Chondrocyte (in vitro differentiated cells): ENCODE measurements around the gene FLNC. TPM values are rescaled to one million over a fixed set of nuclear protein-coding genes. Genes with fewer than 3 reads are reported as not detected.

Experiments
- DNase-seq: peaks from one replicate; pipeline ENCODE4 v3.0.0; 2021; ENCODE audit warnings: mixed read lengths, low spot score
- H3K27ac Mint-ChIP-seq: one replicate; pipeline ENCODE4 v1.8.0; 2021; ENCODE audit warnings: mild to moderate bottlenecking, moderate library complexity, mixed read lengths; ENCODE audit not compliant: unreplicated experiment
- H3K27me3 Mint-ChIP-seq: 2 replicates; pipeline ENCODE4 v1.8.0; 2021; ENCODE audit warnings: low read depth, mixed read lengths
- H3K36me3 Mint-ChIP-seq: 2 replicates; pipeline ENCODE4 v1.8.0; 2021; ENCODE audit warnings: low read depth, mixed read lengths
- H3K4me1 Mint-ChIP-seq: 2 replicates; pipeline ENCODE4 v1.8.0; 2021; ENCODE audit warnings: low read depth, mild to moderate bottlenecking, mixed read lengths
- H3K4me3 Mint-ChIP-seq: one replicate; pipeline ENCODE4 v1.8.0; 2021; ENCODE audit warnings: mild to moderate bottlenecking, moderate library complexity, mixed read lengths; ENCODE audit not compliant: unreplicated experiment
- H3K9me3 Mint-ChIP-seq: 2 replicates; pipeline ENCODE4 v1.8.0; 2021; ENCODE audit warnings: low read depth, mixed read lengths
- CTCF ChIP-seq: fragments of 200-600 bp; sonication (generic); IDR thresholded peaks from 2 replicates; pipeline ENCODE4 v1.5.0; 2021; ENCODE audit warnings: antibody characterized with exemption, mild to moderate bottlenecking, moderate library complexity
- total RNA-seq: library from RNA; stranded (reverse); gene quantifications from 3 replicates; pipeline ENCODE4 v1.2.1, GENCODE V29; 2021

FLNC gene
- total RNA-seq, 1 donor from 2014 or later: 118 TPM

DNA sequence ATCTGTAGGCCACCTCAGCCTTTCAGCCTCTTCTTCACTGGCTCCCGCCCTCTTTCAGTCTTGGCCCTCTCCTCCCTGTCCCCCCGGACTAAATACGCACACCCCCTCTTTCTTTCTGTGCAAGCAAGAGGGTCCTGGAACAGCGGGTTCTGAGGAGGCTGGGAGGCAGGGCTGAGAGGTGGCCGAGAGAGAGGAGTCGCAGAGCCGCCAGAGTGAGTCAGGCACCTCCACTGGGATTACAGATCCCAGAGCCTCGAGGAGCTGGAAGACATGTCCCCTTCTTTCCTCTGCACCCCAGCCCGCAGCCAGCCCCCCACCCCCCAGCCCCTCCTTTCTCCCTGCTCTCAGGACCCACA lies 38.3 kb upstream of the FLNC start:
- no peak for TF ChIP-seq CTCF
- Mint-ChIP-seq H3K4me3 (peak overlapping the region; percentile 86), H3K27ac (no peak overlapping the region), H3K36me3 (peaks cover 2% of the 10 kb centered on the region), H3K4me1 (peaks cover 16% of the 10 kb centered on the region), H3K27me3 (peaks cover 2% of the 10 kb centered on the region), H3K9me3 (no peaks in the 10 kb centered on the region)
- DNase-seq: no peak

- no peak overlapping the region for H3K27ac Mint-ChIP-seq
Measured at GRCh38 chr7:128792471-128793180, 37.6 kb upstream of the FLNC start.

DNA sequence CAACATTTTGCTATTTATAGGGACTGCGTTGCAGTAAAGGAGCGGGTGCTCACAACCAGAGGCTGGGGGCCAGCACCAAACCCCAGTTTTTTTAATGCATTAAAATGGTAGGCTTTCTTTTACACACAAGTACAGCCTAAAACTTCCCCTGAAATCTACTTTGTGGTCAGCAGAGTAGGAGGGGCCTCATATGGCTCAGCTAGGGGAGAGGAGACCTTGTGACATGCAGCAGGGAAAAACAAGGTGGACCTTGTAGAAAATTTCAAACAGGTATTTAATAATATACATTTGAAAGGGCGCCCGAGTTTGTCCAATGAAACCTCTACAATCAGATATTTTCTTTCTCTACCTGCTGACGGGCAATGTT lies 37.0 kb upstream of the FLNC start:
- Mint-ChIP-seq H3K36me3 (peaks cover 4% of the 10 kb centered on the region), H3K27ac (no peak overlapping the region), H3K4me3 (no peak overlapping the region), H3K9me3 (no peaks in the 10 kb centered on the region), H3K27me3 (peaks cover 2% of the 10 kb centered on the region), H3K4me1 (peaks cover 16% of the 10 kb centered on the region)
- no peak for DNase-seq
- TF ChIP-seq CTCF: no peak

More at GRCh38 chr7:128792471-128793180, 37.6 kb upstream of the FLNC start:
- Mint-ChIP-seq H3K36me3 (peaks cover 4% of the 10 kb centered on the region), H3K4me3 (peak overlapping the region; percentile 27), H3K27me3 (peaks cover 2% of the 10 kb centered on the region), H3K4me1 (peaks cover 16% of the 10 kb centered on the region), H3K9me3 (no peaks in the 10 kb centered on the region)
- no peak for DNase-seq
- no peak for TF ChIP-seq CTCF

GRCh38 chr7:128794020-128794419 lies 36.2 kb upstream of the FLNC start:
- H3K4me1 Mint-ChIP-seq: peaks cover 16% of the 10 kb centered on the region
- H3K27me3 Mint-ChIP-seq: no peaks in the 10 kb centered on the region
- no peaks in the 10 kb centered on the region for H3K9me3 Mint-ChIP-seq
- TF ChIP-seq CTCF: peak; percentile 22
- H3K4me3 Mint-ChIP-seq: no peak overlapping the region
- no peak for DNase-seq
- peaks cover 4% of the 10 kb centered on the region for H3K36me3 Mint-ChIP-seq
- no peak overlapping the region for H3K27ac Mint-ChIP-seq

DNA sequence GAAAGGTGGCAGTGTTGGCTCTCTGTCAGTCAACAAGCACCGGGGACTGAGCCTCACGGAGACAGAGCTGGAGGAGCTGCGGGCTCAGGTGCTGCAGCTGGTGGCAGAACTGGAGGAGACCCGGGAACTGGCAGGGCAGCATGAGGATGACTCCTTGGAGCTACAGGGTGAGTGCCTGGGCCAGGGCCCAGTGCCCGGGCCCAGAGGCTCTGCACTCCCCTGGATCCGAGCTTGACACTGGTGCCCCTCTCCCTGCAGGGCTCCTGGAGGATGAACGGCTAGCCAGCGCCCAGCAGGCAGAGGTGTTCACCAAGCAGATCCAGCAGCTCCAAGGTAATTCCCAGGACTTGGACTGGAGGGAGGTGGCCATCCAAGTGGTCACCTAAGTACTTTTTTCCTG lies 35.8 kb upstream of the FLNC start:
- Mint-ChIP-seq H3K9me3 (no peaks in the 10 kb centered on the region), H3K27ac (no peak overlapping the region), H3K4me3 (no peak overlapping the region), H3K36me3 (peaks cover 4% of the 10 kb centered on the region), H3K4me1 (peaks cover 16% of the 10 kb centered on the region), H3K27me3 (no peaks in the 10 kb centered on the region)
- DNase-seq: no peak
- no peak for TF ChIP-seq CTCF
